Osteocyte (in vitro differentiated cells): ENCODE data around the gene GSTA1. TPM values are rescaled to one million over a fixed set of nuclear protein-coding genes. Genes with fewer than 3 reads are reported as not detected.

Source experiments
- DNase-seq: peaks from one replicate; pipeline ENCODE4 v3.0.0; 2021; ENCODE audit warnings: mixed read lengths; ENCODE audit not compliant: unreplicated experiment; ENCODE audit errors: extremely low spot score
- H3K27ac Mint-ChIP-seq: one replicate; pipeline ENCODE4 v1.8.0; 2021; ENCODE audit warnings: mild to moderate bottlenecking, mixed read lengths; ENCODE audit not compliant: unreplicated experiment
- H3K27me3 Mint-ChIP-seq: one replicate; pipeline ENCODE4 v1.8.0; 2021; ENCODE audit warnings: mixed read lengths; ENCODE audit not compliant: unreplicated experiment
- H3K36me3 Mint-ChIP-seq: one replicate; pipeline ENCODE4 v1.8.0; 2021; ENCODE audit warnings: mixed read lengths; ENCODE audit not compliant: unreplicated experiment
- H3K4me1 Mint-ChIP-seq: one replicate; pipeline ENCODE4 v1.8.0; 2021; ENCODE audit warnings: mixed read lengths; ENCODE audit not compliant: unreplicated experiment
- H3K4me3 Mint-ChIP-seq: one replicate; pipeline ENCODE4 v1.8.0; 2021; ENCODE audit warnings: mild to moderate bottlenecking, moderate library complexity, mixed read lengths; ENCODE audit not compliant: unreplicated experiment
- H3K9me3 Mint-ChIP-seq: one replicate; pipeline ENCODE4 v1.8.0; 2021; ENCODE audit warnings: mixed read lengths; ENCODE audit not compliant: unreplicated experiment
- total RNA-seq: library from RNA; stranded (reverse); gene quantifications from 2 replicates; pipeline ENCODE4 v1.2.1, GENCODE V29; 2021
- TF ChIP-seq, protein P1 (sequence below): fragments of 200-600 bp; sonication (generic); IDR thresholded peaks from 2 replicates; pipeline ENCODE4 v1.5.0; 2021; ENCODE audit warnings: antibody characterized with exemption, mild to moderate bottlenecking, moderate library complexity

GSTA1 gene
- total RNA-seq, 1 donor from 2014 or later, result not detected

DNA sequence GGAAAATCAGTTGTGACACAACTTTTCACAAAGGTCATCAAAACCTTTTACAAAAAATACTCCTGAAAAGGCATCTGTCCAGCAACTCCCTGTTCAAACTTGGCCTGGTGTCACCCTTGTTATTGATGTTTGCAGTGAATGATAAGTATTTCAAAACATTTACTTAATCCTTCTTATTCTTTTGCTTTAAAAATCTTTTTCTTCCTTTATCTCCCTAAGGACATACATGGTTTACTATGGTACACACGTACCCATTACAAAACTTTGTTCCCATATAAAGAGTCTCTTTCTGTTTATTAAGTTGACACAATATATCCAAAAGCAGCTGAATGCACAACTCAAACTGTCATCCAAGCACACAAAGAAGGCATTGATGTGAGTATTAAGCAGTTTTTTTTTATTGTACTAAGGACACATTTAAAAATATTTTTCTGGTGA, 57.8 kb downstream of the GSTA1 start:
- Mint-ChIP-seq H3K4me3 (no peak overlapping the region), H3K4me1 (peaks cover 5% of the 10 kb centered on the region)

GRCh38 chr6:52741872-52742271, 61.7 kb downstream of the GSTA1 start:
- TF ChIP-seq, protein P1, sequence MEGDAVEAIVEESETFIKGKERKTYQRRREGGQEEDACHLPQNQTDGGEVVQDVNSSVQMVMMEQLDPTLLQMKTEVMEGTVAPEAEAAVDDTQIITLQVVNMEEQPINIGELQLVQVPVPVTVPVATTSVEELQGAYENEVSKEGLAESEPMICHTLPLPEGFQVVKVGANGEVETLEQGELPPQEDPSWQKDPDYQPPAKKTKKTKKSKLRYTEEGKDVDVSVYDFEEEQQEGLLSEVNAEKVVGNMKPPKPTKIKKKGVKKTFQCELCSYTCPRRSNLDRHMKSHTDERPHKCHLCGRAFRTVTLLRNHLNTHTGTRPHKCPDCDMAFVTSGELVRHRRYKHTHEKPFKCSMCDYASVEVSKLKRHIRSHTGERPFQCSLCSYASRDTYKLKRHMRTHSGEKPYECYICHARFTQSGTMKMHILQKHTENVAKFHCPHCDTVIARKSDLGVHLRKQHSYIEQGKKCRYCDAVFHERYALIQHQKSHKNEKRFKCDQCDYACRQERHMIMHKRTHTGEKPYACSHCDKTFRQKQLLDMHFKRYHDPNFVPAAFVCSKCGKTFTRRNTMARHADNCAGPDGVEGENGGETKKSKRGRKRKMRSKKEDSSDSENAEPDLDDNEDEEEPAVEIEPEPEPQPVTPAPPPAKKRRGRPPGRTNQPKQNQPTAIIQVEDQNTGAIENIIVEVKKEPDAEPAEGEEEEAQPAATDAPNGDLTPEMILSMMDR, result no peak
- H3K36me3 Mint-ChIP-seq, result no peaks in the 10 kb centered on the region
- H3K27me3 Mint-ChIP-seq, result no peaks in the 10 kb centered on the region
- H3K9me3 Mint-ChIP-seq, result peaks cover 10% of the 10 kb centered on the region
- no peak for DNase-seq
- H3K4me3 Mint-ChIP-seq, result no peak overlapping the region
- H3K27ac Mint-ChIP-seq, result no peak overlapping the region
- no peaks in the 10 kb centered on the region for H3K4me1 Mint-ChIP-seq

More for the DNA sequence above, 57.8 kb downstream of the GSTA1 start:
- Mint-ChIP-seq H3K36me3 (no peaks in the 10 kb centered on the region), H3K27ac (no peak overlapping the region), H3K27me3 (no peaks in the 10 kb centered on the region), H3K9me3 (peaks cover 3% of the 10 kb centered on the region)
- DNase-seq, result no peak
- TF ChIP-seq, protein P1, result no peak

Other genes with a start within 250 kb of the GSTA1 start
- gene TRAM2, start 226.8 kb downstream of the GSTA1 start, total RNA-seq, result 320 and 339 TPM in 2 replicates
- gene TMEM14A, start 132.7 kb downstream of the GSTA1 start, total RNA-seq, result 20.4 and 21.5 TPM in 2 replicates
- gene GSTA2, start 40.3 kb downstream of the GSTA1 start, total RNA-seq, result not detected in 2 replicates
- not detected in 2 replicates for gene GSTA5, start 37.0 kb upstream of the GSTA1 start, total RNA-seq
- not detected in 2 replicates for gene GSTA3, start 105.9 kb upstream of the GSTA1 start, total RNA-seq
- gene GSTA4, start 191.5 kb upstream of the GSTA1 start, total RNA-seq, result 45.3 and 46.4 TPM in 2 replicates